GM23338 (cell line): ENCODE results near the gene LGALSL.

ENCODE experiments used
- CREB1 ChIP-seq: fragments of 250-450 bp; sonication (Bioruptor Pico); IDR thresholded peaks from 2 replicates; pipeline ENCODE4 v1.5.0; 2020; ENCODE audit warnings: low read depth, mild to moderate bottlenecking, moderate library complexity
- EZH2 ChIP-seq: fragments of 200-600 bp; sonication (generic); IDR thresholded peaks from one replicate; pipeline ENCODE4 v1.8.0; 2017; ENCODE audit warnings: antibody characterized with exemption, mild to moderate bottlenecking, low read depth; ENCODE audit not compliant: unreplicated experiment
- EZH2phosphoT487 ChIP-seq: fragments of 200-600 bp; sonication (generic); IDR thresholded peaks from one replicate; pipeline ENCODE4 v1.8.1; 2018; ENCODE audit warnings: antibody characterized with exemption; ENCODE audit not compliant: unreplicated experiment
- JUNB ChIP-seq: IDR thresholded peaks from one replicate; pipeline ENCODE4 v1.6.1; 2016; ENCODE audit warnings: antibody characterized with exemption; ENCODE audit not compliant: unreplicated experiment
- NANOG ChIP-seq: IDR thresholded peaks from 2 replicates; pipeline ENCODE4 v1.6.1; 2016; ENCODE audit warnings: antibody characterized with exemption, borderline replicate concordance
- POLR2AphosphoS5 ChIP-seq: IDR thresholded peaks from 2 replicates; pipeline ENCODE4 v1.6.1; 2016; ENCODE audit warnings: antibody characterized with exemption, low read depth
- STAT1 ChIP-seq: IDR thresholded peaks from one replicate; pipeline ENCODE4 v1.6.1; 2016; ENCODE audit warnings: antibody characterized with exemption; ENCODE audit not compliant: unreplicated experiment
- ZNF331 ChIP-seq: fragments of 250-450 bp; sonication (Bioruptor Pico); IDR thresholded peaks from 2 replicates; pipeline ENCODE4 v1.5.0; 2020; ENCODE audit warnings: low read depth, mild to moderate bottlenecking, moderate library complexity
- TF ChIP-seq, protein P1 (sequence below), 2 experiments: fragments of 200-600 bp in 1 of 2; sonication (generic) in 1 of 2; conservative IDR thresholded peaks; 2 replicates each; pipeline versions ENCODE4 v1.5.1 to v1.6.1; 2016 to 2017; ENCODE audit warnings: antibody characterized with exemption in 2 of 2, low read depth in 2 of 2, mild to moderate bottlenecking in 2 of 2, moderate library complexity in 1 of 2
- TF ChIP-seq, protein P2 (sequence below): IDR thresholded peaks from one replicate; pipeline ENCODE4 v1.6.1; 2018; ENCODE audit warnings: antibody characterized with exemption; ENCODE audit not compliant: unreplicated experiment
- TF ChIP-seq, protein P3 (sequence below): IDR thresholded peaks from 2 replicates; pipeline ENCODE4 v1.6.1; 2016; ENCODE audit warnings: antibody characterized with exemption
- TF ChIP-seq, protein P4 (sequence below): fragments of 250-450 bp; sonication (Bioruptor Pico); IDR thresholded peaks from 2 replicates; pipeline ENCODE4 v1.5.0; 2020; ENCODE audit warnings: mild to moderate bottlenecking, moderate library complexity

DNA sequence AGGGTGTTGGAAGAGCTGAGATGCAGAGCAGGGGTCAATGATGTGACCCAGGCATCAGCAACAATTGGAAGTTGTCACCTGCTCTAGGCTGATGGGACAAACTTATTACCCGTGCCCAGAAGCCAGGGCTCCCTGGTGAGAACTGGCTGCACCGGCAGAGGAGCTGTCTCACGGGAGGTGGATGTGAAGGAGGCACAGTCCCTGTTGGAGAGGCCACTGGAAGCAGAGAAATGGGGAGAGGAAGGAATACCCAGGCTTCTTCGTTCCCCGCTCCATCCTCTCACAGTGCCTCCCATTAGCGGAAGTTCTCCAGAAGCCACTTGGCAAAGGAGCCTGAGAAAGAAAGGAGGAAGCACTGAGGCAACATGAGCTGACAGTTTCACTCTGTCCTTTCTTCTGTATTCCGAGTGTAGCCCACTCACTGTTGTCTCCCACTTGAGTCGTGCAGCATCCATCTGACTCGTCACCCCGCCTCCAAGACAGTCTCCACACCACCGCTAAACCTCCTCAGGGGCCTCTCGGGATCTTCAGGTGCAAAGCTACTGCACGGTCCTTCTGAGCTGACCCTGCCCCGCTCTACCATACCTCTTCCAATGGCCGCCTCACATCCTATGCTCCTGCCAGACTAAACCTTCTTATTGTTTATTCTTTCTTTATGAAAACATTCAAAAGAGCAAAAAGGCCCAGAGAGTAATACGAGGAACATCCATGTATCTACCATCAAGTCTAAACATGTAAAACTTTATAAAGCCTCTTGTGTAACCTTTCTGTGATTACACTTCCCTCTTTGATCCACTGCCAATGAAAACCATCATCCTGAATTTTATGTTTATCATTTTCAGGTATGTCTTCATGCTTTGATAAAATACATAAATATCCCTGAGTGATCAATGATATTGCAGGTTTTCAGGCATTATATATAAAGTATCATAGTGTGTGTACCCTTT, 51.1 kb downstream of the LGALSL start:
- TF ChIP-seq, protein P1, sequence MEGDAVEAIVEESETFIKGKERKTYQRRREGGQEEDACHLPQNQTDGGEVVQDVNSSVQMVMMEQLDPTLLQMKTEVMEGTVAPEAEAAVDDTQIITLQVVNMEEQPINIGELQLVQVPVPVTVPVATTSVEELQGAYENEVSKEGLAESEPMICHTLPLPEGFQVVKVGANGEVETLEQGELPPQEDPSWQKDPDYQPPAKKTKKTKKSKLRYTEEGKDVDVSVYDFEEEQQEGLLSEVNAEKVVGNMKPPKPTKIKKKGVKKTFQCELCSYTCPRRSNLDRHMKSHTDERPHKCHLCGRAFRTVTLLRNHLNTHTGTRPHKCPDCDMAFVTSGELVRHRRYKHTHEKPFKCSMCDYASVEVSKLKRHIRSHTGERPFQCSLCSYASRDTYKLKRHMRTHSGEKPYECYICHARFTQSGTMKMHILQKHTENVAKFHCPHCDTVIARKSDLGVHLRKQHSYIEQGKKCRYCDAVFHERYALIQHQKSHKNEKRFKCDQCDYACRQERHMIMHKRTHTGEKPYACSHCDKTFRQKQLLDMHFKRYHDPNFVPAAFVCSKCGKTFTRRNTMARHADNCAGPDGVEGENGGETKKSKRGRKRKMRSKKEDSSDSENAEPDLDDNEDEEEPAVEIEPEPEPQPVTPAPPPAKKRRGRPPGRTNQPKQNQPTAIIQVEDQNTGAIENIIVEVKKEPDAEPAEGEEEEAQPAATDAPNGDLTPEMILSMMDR (conservative IDR thresholded peaks at IDR 0.05; ENCODE audit: low read depth in 2 of 2) = no peak
- TF ChIP-seq, protein P2, sequence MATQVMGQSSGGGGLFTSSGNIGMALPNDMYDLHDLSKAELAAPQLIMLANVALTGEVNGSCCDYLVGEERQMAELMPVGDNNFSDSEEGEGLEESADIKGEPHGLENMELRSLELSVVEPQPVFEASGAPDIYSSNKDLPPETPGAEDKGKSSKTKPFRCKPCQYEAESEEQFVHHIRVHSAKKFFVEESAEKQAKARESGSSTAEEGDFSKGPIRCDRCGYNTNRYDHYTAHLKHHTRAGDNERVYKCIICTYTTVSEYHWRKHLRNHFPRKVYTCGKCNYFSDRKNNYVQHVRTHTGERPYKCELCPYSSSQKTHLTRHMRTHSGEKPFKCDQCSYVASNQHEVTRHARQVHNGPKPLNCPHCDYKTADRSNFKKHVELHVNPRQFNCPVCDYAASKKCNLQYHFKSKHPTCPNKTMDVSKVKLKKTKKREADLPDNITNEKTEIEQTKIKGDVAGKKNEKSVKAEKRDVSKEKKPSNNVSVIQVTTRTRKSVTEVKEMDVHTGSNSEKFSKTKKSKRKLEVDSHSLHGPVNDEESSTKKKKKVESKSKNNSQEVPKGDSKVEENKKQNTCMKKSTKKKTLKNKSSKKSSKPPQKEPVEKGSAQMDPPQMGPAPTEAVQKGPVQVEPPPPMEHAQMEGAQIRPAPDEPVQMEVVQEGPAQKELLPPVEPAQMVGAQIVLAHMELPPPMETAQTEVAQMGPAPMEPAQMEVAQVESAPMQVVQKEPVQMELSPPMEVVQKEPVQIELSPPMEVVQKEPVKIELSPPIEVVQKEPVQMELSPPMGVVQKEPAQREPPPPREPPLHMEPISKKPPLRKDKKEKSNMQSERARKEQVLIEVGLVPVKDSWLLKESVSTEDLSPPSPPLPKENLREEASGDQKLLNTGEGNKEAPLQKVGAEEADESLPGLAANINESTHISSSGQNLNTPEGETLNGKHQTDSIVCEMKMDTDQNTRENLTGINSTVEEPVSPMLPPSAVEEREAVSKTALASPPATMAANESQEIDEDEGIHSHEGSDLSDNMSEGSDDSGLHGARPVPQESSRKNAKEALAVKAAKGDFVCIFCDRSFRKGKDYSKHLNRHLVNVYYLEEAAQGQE = no peak
- TF ChIP-seq, protein P3, sequence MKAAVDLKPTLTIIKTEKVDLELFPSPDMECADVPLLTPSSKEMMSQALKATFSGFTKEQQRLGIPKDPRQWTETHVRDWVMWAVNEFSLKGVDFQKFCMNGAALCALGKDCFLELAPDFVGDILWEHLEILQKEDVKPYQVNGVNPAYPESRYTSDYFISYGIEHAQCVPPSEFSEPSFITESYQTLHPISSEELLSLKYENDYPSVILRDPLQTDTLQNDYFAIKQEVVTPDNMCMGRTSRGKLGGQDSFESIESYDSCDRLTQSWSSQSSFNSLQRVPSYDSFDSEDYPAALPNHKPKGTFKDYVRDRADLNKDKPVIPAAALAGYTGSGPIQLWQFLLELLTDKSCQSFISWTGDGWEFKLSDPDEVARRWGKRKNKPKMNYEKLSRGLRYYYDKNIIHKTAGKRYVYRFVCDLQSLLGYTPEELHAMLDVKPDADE = no peak
- TF ChIP-seq EZH2 (no peak), EZH2phosphoT487 (no peak), POLR2AphosphoS5 (no peak), NANOG (no peak), STAT1 (no peak), CREB1 (CRISPR knock-in tag) (no peak), ZNF331 (CRISPR knock-in tag) (no peak), JUNB (no peak)
- TF ChIP-seq, protein P4, sequence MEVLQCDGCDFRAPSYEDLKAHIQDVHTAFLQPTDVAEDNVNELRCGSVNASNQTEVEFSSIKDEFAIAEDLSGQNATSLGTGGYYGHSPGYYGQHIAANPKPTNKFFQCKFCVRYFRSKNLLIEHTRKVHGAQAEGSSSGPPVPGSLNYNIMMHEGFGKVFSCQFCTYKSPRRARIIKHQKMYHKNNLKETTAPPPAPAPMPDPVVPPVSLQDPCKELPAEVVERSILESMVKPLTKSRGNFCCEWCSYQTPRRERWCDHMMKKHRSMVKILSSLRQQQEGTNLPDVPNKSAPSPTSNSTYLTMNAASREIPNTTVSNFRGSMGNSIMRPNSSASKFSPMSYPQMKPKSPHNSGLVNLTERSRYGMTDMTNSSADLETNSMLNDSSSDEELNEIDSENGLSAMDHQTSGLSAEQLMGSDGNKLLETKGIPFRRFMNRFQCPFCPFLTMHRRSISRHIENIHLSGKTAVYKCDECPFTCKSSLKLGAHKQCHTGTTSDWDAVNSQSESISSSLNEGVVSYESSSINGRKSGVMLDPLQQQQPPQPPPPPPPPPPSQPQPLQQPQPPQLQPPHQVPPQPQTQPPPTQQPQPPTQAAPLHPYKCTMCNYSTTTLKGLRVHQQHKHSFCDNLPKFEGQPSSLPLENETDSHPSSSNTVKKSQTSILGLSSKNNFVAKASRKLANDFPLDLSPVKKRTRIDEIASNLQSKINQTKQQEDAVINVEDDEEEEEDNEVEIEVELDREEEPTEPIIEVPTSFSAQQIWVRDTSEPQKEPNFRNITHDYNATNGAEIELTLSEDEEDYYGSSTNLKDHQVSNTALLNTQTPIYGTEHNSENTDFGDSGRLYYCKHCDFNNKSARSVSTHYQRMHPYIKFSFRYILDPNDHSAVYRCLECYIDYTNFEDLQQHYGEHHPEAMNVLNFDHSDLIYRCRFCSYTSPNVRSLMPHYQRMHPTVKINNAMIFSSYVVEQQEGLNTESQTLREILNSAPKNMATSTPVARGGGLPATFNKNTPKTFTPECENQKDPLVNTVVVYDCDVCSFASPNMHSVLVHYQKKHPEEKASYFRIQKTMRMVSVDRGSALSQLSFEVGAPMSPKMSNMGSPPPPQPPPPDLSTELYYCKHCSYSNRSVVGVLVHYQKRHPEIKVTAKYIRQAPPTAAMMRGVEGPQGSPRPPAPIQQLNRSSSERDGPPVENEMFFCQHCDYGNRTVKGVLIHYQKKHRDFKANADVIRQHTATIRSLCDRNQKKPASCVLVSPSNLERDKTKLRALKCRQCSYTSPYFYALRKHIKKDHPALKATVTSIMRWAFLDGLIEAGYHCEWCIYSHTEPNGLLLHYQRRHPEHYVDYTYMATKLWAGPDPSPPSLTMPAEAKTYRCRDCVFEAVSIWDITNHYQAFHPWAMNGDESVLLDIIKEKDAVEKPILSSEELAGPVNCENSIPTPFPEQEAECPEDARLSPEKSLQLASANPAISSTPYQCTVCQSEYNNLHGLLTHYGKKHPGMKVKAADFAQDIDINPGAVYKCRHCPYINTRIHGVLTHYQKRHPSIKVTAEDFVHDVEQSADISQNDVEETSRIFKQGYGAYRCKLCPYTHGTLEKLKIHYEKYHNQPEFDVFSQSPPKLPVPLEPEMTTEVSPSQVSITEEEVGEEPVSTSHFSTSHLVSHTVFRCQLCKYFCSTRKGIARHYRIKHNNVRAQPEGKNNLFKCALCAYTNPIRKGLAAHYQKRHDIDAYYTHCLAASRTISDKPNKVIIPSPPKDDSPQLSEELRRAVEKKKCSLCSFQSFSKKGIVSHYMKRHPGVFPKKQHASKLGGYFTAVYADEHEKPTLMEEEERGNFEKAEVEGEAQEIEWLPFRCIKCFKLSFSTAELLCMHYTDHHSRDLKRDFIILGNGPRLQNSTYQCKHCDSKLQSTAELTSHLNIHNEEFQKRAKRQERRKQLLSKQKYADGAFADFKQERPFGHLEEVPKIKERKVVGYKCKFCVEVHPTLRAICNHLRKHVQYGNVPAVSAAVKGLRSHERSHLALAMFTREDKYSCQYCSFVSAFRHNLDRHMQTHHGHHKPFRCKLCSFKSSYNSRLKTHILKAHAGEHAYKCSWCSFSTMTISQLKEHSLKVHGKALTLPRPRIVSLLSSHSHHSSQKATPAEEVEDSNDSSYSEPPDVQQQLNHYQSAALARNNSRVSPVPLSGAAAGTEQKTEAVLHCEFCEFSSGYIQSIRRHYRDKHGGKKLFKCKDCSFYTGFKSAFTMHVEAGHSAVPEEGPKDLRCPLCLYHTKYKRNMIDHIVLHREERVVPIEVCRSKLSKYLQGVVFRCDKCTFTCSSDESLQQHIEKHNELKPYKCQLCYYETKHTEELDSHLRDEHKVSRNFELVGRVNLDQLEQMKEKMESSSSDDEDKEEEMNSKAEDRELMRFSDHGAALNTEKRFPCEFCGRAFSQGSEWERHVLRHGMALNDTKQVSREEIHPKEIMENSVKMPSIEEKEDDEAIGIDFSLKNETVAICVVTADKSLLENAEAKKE (CRISPR knock-in tag) = no peak
